K562 (cell line): ENCODE measurements around the gene PBRM1. TPM values are rescaled to one million over a fixed set of nuclear protein-coding genes. Genes with fewer than 3 reads are reported as not detected.

Experiments
- AFF1 ChIP-seq, 2 experiments: fragments of 450-650 bp; IDR thresholded peaks; 2 replicates each; pipeline ENCODE4 v1.6.1; 2018; ENCODE audit warnings: mild to moderate bottlenecking in 2 of 2, low read depth in 1 of 2; ENCODE audit not compliant: partially characterized antibody in 2 of 2
- ATF7 ChIP-seq: fragments of 450-650 bp; IDR thresholded peaks from 2 replicates; pipeline ENCODE4 v1.7.1; 2014; ENCODE audit warnings: mild to moderate bottlenecking, moderate library complexity
- CBX1 ChIP-seq: sonication (generic); IDR thresholded peaks from 2 replicates; pipeline ENCODE4 v1.6.1; 2016; ENCODE audit warnings: antibody characterized with exemption, low read depth, mild to moderate bottlenecking
- DDX20 ChIP-seq: fragments of 450-650 bp; IDR thresholded peaks from 2 replicates; pipeline ENCODE4 v1.6.1; 2016; ENCODE audit warnings: missing genetic modification characterization, low read depth, mild to moderate bottlenecking, missing compliant biosample characterization, moderate library complexity
- MEF2D ChIP-seq: conservative IDR thresholded peaks from 2 replicates; pipeline ENCODE4 v1.6.1; 2016; ENCODE audit warnings: low read depth, missing genetic modification characterization, missing compliant biosample characterization
- RBM15 ChIP-seq: fragments of 200-400 bp; formaldehyde crosslinking; IDR thresholded peaks from 2 replicates; pipeline ENCODE4 v1.6.1; 2018; ENCODE audit warnings: mild to moderate bottlenecking, low read length, moderate library complexity; ENCODE audit not compliant: insufficient read depth
- RNF2 ChIP-seq: sonication (generic); IDR thresholded peaks from 2 replicates; pipeline ENCODE4 v1.6.1; 2016
- STAT6 ChIP-seq: sonication (generic); formaldehyde crosslinking; IDR thresholded peaks from 2 replicates; pipeline ENCODE4 v1.8.1; 2023; ENCODE audit warnings: mild to moderate bottlenecking, missing genetic modification reagents
- ZNF449 ChIP-seq: fragments of 250-450 bp; sonication (Bioruptor Pico); IDR thresholded peaks from 2 replicates; pipeline ENCODE4 v1.8.0; 2022; ENCODE audit warnings: moderate library complexity, mild to moderate bottlenecking, inconsistent platforms
- polyA plus RNA-seq, 8 experiments: library from polyadenylated mRNA; depleted of rRNA in 4 of 8; stranded (reverse) in 5 of 8; unstranded in 3 of 8; fragments of >200 nt; fragmentation: Nextera tagmentation in 2 of 8; fragmentation: Illumina TruSeq in 1 of 8; extraction: Ambion mirVana in 2 of 8; extraction: Trizol in 1 of 8; gene quantifications; 2 replicates each; pipeline versions ENCODE4 v1.2.1 to v1.2.3, GENCODE V29; 2011 to 2014; ENCODE audit warnings: inconsistent platforms in 1 of 8, missing spikeins in 1 of 8
- total RNA-seq, 7 experiments: library from RNA; depleted of rRNA in 6 of 7; stranded (reverse); fragments of >200 nt in 6 of 7; fragmentation: Illumina TruSeq in 2 of 7; extraction: Trizol in 2 of 7; gene quantifications; 2 replicates each; pipeline versions ENCODE4 v1.2.1 to v1.2.3, GENCODE V29; 2011 to 2021; ENCODE audit warnings: low replicate concordance in 1 of 7
- TF ChIP-seq, protein P1 (sequence below): fragments of 450-650 bp; IDR thresholded peaks from 2 replicates; pipeline ENCODE4 v1.6.1; 2018; ENCODE audit warnings: mild to moderate bottlenecking, low read depth; ENCODE audit not compliant: partially characterized antibody
- TF ChIP-seq, protein P2 (sequence below), 2 experiments: IDR thresholded peaks in 1 of 2; conservative IDR thresholded peaks in 1 of 2; 2 replicates each; pipeline ENCODE4 v1.6.1; 2016; ENCODE audit warnings: low read depth in 2 of 2, mild to moderate bottlenecking in 1 of 2, missing compliant biosample characterization in 1 of 2, missing genetic modification characterization in 1 of 2, moderate library complexity in 1 of 2

Gene PBRM1
- total and polyA plus RNA-seq, 9 of the 15 experiments (the other 6 are each of a cell fraction or from before 2014, with no cell fraction given), result 3.9 to 31.8 (median 19.0) TPM

- peak in 1 of 2 experiments; percentile 22 for TF ChIP-seq AFF1 (IDR thresholded peaks at IDR 0.05; ENCODE audit: low read depth in 1 of 2, partially characterized antibody in 2 of 2)
- TF ChIP-seq, protein P1, sequence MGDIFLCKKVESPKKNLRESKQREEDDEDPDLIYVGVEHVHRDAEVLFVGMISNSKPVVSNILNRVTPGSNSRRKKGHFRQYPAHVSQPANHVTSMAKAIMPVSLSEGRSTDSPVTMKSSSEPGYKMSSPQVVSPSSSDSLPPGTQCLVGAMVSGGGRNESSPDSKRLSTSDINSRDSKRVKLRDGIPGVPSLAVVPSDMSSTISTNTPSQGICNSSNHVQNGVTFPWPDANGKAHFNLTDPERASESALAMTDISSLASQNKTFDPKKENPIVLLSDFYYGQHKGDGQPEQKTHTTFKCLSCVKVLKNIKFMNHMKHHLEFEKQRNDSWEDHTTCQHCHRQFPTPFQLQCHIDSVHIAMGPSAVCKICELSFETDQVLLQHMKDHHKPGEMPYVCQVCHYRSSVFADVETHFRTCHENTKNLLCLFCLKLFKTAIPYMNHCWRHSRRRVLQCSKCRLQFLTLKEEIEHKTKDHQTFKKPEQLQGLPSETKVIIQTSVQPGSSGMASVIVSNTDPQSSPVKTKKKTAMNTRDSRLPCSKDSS, result no peak
- TF ChIP-seq DDX20, result no peak
- TF ChIP-seq ATF7, result peak; percentile 25; the same call in 1 of the 2 replicates
- no peak for TF ChIP-seq STAT6 (CRISPR knock-in tag)
- TF ChIP-seq, protein P2, sequence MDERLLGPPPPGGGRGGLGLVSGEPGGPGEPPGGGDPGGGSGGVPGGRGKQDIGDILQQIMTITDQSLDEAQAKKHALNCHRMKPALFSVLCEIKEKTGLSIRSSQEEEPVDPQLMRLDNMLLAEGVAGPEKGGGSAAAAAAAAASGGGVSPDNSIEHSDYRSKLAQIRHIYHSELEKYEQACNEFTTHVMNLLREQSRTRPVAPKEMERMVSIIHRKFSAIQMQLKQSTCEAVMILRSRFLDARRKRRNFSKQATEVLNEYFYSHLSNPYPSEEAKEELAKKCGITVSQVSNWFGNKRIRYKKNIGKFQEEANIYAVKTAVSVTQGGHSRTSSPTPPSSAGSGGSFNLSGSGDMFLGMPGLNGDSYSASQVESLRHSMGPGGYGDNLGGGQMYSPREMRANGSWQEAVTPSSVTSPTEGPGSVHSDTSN (CRISPR knock-in tag; IDR thresholded peaks at IDR 0.05; ENCODE audit: low read depth), result peak; percentile 36; the same call in 1 of the 2 replicates
- TF ChIP-seq, protein P2 (tag; conservative IDR thresholded peaks at IDR 0.05; ENCODE audit: low read depth), result peak; percentile 92
- TF ChIP-seq CBX1, result no peak
- peak; percentile 87 for TF ChIP-seq MEF2D (tag)
- no peak for TF ChIP-seq RNF2
- TF ChIP-seq ZNF449 (CRISPR knock-in tag), result no peak
- no peak for TF ChIP-seq RBM15
These were observed 8.9 kb upstream of the PBRM1 start (continued) for GRCh38 chr3:52694528-52695189.
